Uterus (tissue), 4 donors: ENCODE results near the gene ADAMTS15. TPM values are rescaled to one million over a fixed set of nuclear protein-coding genes. Genes with fewer than 3 reads are reported as not detected.
A peak's percentile ranks its signal among the peaks of the same experiment; 100 is the strongest.

Source experiments
- DNase-seq, 2 donors: peaks; one replicate each; pipeline ENCODE4 v3.0.0-alpha.2; 2019 to 2020
- H3K27ac ChIP-seq, 2 donors: fragments of 200-600 bp; sonication (generic); 1 replicate in 1 of 2; 2 replicates in 1 of 2; pipeline ENCODE4 v1.5.1; 2016 to 2018
- H3K27me3 ChIP-seq, 2 donors: fragments of 200-600 bp; sonication (generic); one replicate each; pipeline ENCODE4 v1.5.1; 2018 to 2019; ENCODE audit warnings: control low read depth in 1 of 2
- H3K36me3 ChIP-seq, 2 donors: fragments of 200-600 bp; sonication (generic); one replicate each; pipeline ENCODE4 v1.5.1; 2019; ENCODE audit warnings: control low read depth in 1 of 2
- H3K4me1 ChIP-seq, 2 donors: fragments of 200-600 bp; sonication (generic); one replicate each; pipeline ENCODE4 v1.5.1; 2018 to 2019; ENCODE audit warnings: control low read depth in 1 of 2
- H3K4me3 ChIP-seq, 2 donors: fragments of 200-600 bp; sonication (generic); 1 replicate in 1 of 2; 2 replicates in 1 of 2; pipeline ENCODE4 v1.5.1; 2018 to 2019; ENCODE audit warnings: mild to moderate bottlenecking in 1 of 2
- H3K9me3 ChIP-seq, 2 donors: fragments of 200-600 bp; sonication (generic); one replicate each; pipeline ENCODE4 v1.5.1; 2019; ENCODE audit warnings: control low read depth in 1 of 2
- CTCF ChIP-seq, 4 experiments: fragments of 200-600 bp in 2 of 4; fragments of 450-650 bp in 2 of 4; sonication (generic) in 2 of 4; IDR thresholded peaks; one replicate each; pipeline ENCODE4 v1.5.1; 2016 to 2019; ENCODE audit warnings: antibody characterized with exemption in 4 of 4, mild to moderate bottlenecking in 2 of 4, moderate library complexity in 1 of 4
- POLR2A ChIP-seq, 2 donors: fragments of 450-650 bp; IDR thresholded peaks; one replicate each; pipeline ENCODE4 v1.6.1; 2016; ENCODE audit warnings: antibody characterized with exemption in 2 of 2, mild to moderate bottlenecking in 1 of 2, moderate library complexity in 1 of 2
- intact Hi-C: fragments of 100-400 bp; cut with DNase I; formaldehyde crosslinking; loops from one replicate; pipeline ENCODE4 v1.15.1; 2023; ENCODE audit warnings: low total_unique reads
- total RNA-seq, 4 donors: library from RNA; depleted of rRNA in 3 of 4; stranded (reverse); fragments of >200 nt in 3 of 4; gene quantifications; one replicate each; pipeline versions ENCODE4 v1.1.0 to v1.2.4, GENCODE V29; 2014 to 2023
- donor health status: DM: yes; HTN: yes; CAD: no.

Gene ADAMTS15
- total RNA-seq, 4 donors from 2014 or later, result 2.0 to 16.6 (median 6.1) TPM

- Histone ChIP-seq H3K9me3 (no peaks in the 10 kb centered on the region), H3K27ac (no peak overlapping the region), H3K4me3 (no peak overlapping the region), H3K36me3 (no peaks in the 10 kb centered on the region), H3K4me1 (no peaks in the 10 kb centered on the region), H3K27me3 (no peaks in the 10 kb centered on the region)
- DNase-seq, result no peak
- no peak for TF ChIP-seq POLR2A (IDR thresholded peaks at IDR 0.05)
- no peak for TF ChIP-seq CTCF (IDR thresholded peaks at IDR 0.05)
- intact Hi-C loops, result no loop called here
Measured at GRCh38 chr11:130429120-130429681, 19.2 kb upstream of the ADAMTS15 start.

- Histone ChIP-seq H3K27me3 (no peaks in the 10 kb centered on the region), H3K4me1 (no peaks in the 10 kb centered on the region), H3K4me3 (no peak overlapping the region), H3K9me3 (no peaks in the 10 kb centered on the region), H3K36me3 (no peaks in the 10 kb centered on the region), H3K27ac (no peak overlapping the region)
- no peak for TF ChIP-seq CTCF (IDR thresholded peaks at IDR 0.05)
- no peak for TF ChIP-seq POLR2A (IDR thresholded peaks at IDR 0.05)
- intact Hi-C loops, result no loop called here
- DNase-seq, result no peak
Measured at GRCh38 chr11:130429983-130430382, 18.5 kb upstream of the ADAMTS15 start.

GRCh38 chr11:130431331-130431773, 17.1 kb upstream of the ADAMTS15 start:
- intact Hi-C loops, result no loop called here
- Histone ChIP-seq H3K4me3 (no peak overlapping the region), H3K27ac (no peak overlapping the region), H3K4me1 (no peaks in the 10 kb centered on the region), H3K9me3 (no peaks in the 10 kb centered on the region), H3K27me3 (no peaks in the 10 kb centered on the region), H3K36me3 (no peaks in the 10 kb centered on the region)
- peak; percentile 78 to 80 for DNase-seq
- peak; percentile 61 to 86 (median 76) for TF ChIP-seq CTCF (IDR thresholded peaks at IDR 0.05)
- TF ChIP-seq POLR2A (IDR thresholded peaks at IDR 0.05), result no peak

- no peak overlapping the region for H3K27ac ChIP-seq
- no peak overlapping the region for H3K4me3 ChIP-seq
- no peak for DNase-seq
- H3K4me1 ChIP-seq, result no peaks in the 10 kb centered on the region
- H3K27me3 ChIP-seq, result no peaks in the 10 kb centered on the region
- no peak for TF ChIP-seq POLR2A (IDR thresholded peaks at IDR 0.05)
- TF ChIP-seq CTCF (IDR thresholded peaks at IDR 0.05), result no peak
- no peaks in the 10 kb centered on the region for H3K36me3 ChIP-seq
- intact Hi-C loops, result no loop called here
- no peaks in the 10 kb centered on the region for H3K9me3 ChIP-seq
Measured at GRCh38 chr11:130431801-130432200, 16.6 kb upstream of the ADAMTS15 start.

GRCh38 chr11:130433357-130433756, 15.1 kb upstream of the ADAMTS15 start:
- Histone ChIP-seq H3K27me3 (no peaks in the 10 kb centered on the region), H3K36me3 (no peaks in the 10 kb centered on the region), H3K9me3 (no peaks in the 10 kb centered on the region), H3K27ac (no peak overlapping the region), H3K4me1 (no peaks in the 10 kb centered on the region), H3K4me3 (no peak overlapping the region)
- TF ChIP-seq POLR2A (IDR thresholded peaks at IDR 0.05) (no peak), CTCF (IDR thresholded peaks at IDR 0.05) (no peak)
- DNase-seq, result no peak
- intact Hi-C loops, result no loop called here
